K562 (cell line): ENCODE measurements around the gene ZMYND8. TPM values are rescaled to one million over a fixed set of nuclear protein-coding genes. Genes with fewer than 3 reads are reported as not detected.

Experiments used
- ATAC-seq: fragments of 200-7000 bp; cut with Tn5 transposase; 3 replicates; pipeline ENCODE4 v1.9.1; 2020; ENCODE audit warnings: moderate library complexity
- BruUV-seq: library from RNA; stranded (reverse); fragments of 400-500 nt; replicated peaks from 2 replicates; lab custom pipeline; 2021; lab: Mats Ljungman, UMichigan
- CTCF ChIA-PET: fragments of 300-600 bp; formaldehyde crosslinking; extraction: SDS; loops from one replicate; lab custom pipeline; 2021; ENCODE audit warnings: low intra/inter-chr PET ratio; lab: Yijun Ruan, JAX
- POLR2A ChIA-PET: fragments of 300-600, 350-650 bp; sonication (Branson Sonifier 250); formaldehyde crosslinking; extraction: SDS; loops from one replicate; lab custom pipeline; 2021; ENCODE audit warnings: antibody characterized with exemption, inconsistent platforms; lab: Yijun Ruan, JAX
- DNase-seq, 4 experiments: peaks; one replicate each; pipeline versions ENCODE4 v3.0.0 to v3.0.0-alpha.2; 2011 to 2018; ENCODE audit warnings: low spot score in 3 of 4, mixed read lengths in 3 of 4; ENCODE audit errors: extremely low read depth in 1 of 4
- FAIRE-seq: peaks from 2 replicates; lab custom pipeline; 2011; peaks lifted over from hg19 to GRCh38; lab: Jason Lieb, UNC
- H2AFZ ChIP-seq: 2 replicates; pipeline ENCODE4 v1.6.0; 2011; ENCODE audit warnings: low read depth, low read length, control low read depth, inconsistent platforms
- H3K27ac ChIP-seq: fragments of 200-600 bp; 3 replicates; pipeline ENCODE4 v1.8.0; 2011; ENCODE audit warnings: low read depth, mild to moderate bottlenecking, control low read depth, inconsistent platforms, low read length, moderate library complexity, mixed read lengths; ENCODE audit errors: extremely low read depth
- H3K27me3 ChIP-seq, 2 experiments: fragments of 300-600 bp in 1 of 2; 2 replicates in 1 of 2; 3 replicates in 1 of 2; pipeline versions ENCODE4 v1.6.0 to v1.8.0; 2011; ENCODE audit warnings: inconsistent platforms in 2 of 2, low read length in 2 of 2, mild to moderate bottlenecking in 1 of 2, mixed read lengths in 1 of 2, moderate library complexity in 1 of 2; ENCODE audit not compliant: control insufficient read depth in 2 of 2, insufficient read depth in 2 of 2
- H3K36me3 ChIP-seq: fragments of 300-600 bp; 3 replicates; pipeline ENCODE4 v1.8.0; 2011; ENCODE audit warnings: mild to moderate bottlenecking, low read length, inconsistent platforms; ENCODE audit not compliant: control insufficient read depth, insufficient read depth
- H3K4me1 ChIP-seq, 2 experiments: fragments of 200-600 bp in 1 of 2; replicated peaks in 1 of 2; 2 replicates in 1 of 2; 3 replicates in 1 of 2; pipeline versions ENCODE4 v1.5.1 to v1.8.0; 2011; ENCODE audit warnings: inconsistent platforms in 2 of 2, low read length in 2 of 2, mild to moderate bottlenecking in 1 of 2, mixed read lengths in 1 of 2, moderate library complexity in 1 of 2; ENCODE audit not compliant: control insufficient read depth in 2 of 2, insufficient read depth in 2 of 2
- H3K4me2 ChIP-seq: 2 replicates; pipeline ENCODE4 v1.6.1; 2011; ENCODE audit warnings: low read length, control low read depth, inconsistent platforms, mixed read lengths; ENCODE audit not compliant: insufficient read depth
- H3K4me3 ChIP-seq: fragments of 200-600 bp; sonication (generic), shearing (Covaris generic); 2 replicates; pipeline ENCODE4 v1.5.1; 2016; ENCODE audit warnings: control low read depth, inconsistent platforms
- H3K79me2 ChIP-seq: fragments of 200-600 bp; 3 replicates; pipeline ENCODE4 v1.8.0; 2011; ENCODE audit warnings: low read length, inconsistent platforms; ENCODE audit not compliant: control insufficient read depth, insufficient read depth
- H3K9ac ChIP-seq, 2 experiments: 2 replicates each; pipeline versions ENCODE4 v1.6.0 to v1.6.1; 2011; ENCODE audit warnings: low read depth in 2 of 2, low read length in 2 of 2, control low read depth in 1 of 2, inconsistent platforms in 1 of 2, mild to moderate bottlenecking in 1 of 2, mixed read lengths in 1 of 2; ENCODE audit not compliant: insufficient read depth in 1 of 2
- H3K9me1 ChIP-seq: one replicate; pipeline ENCODE4 v1.6.0; 2011; ENCODE audit warnings: inconsistent platforms, mild to moderate bottlenecking, low read length, moderate library complexity; ENCODE audit not compliant: control insufficient read depth, insufficient read depth
- H3K9me3 ChIP-seq: replicated peaks from 2 replicates; pipeline ENCODE4 v1.5.1; 2011; ENCODE audit warnings: low read depth, low read length, inconsistent platforms; ENCODE audit not compliant: control insufficient read depth, insufficient read depth
- H4K20me1 ChIP-seq: replicated peaks from 2 replicates; pipeline ENCODE4 v1.6.1; 2011; ENCODE audit warnings: low read length, inconsistent platforms, mixed read lengths; ENCODE audit not compliant: control insufficient read depth, insufficient read depth
- EWSR1 ChIP-seq: fragments of 450-650 bp; IDR thresholded peaks from 2 replicates; pipeline ENCODE4 v1.6.1; 2018; ENCODE audit warnings: borderline replicate concordance, mild to moderate bottlenecking, low read depth, moderate library complexity; ENCODE audit not compliant: partially characterized antibody
- RBM22 ChIP-seq: fragments of 200-400 bp; formaldehyde crosslinking; IDR thresholded peaks from 2 replicates; pipeline ENCODE4 v1.6.1; 2018; ENCODE audit warnings: low read length, low read depth; ENCODE audit not compliant: poor library complexity, severe bottlenecking
- TEAD1 ChIP-seq, 2 experiments: fragments of 450-650 bp in 1 of 2; sonication (generic) in 1 of 2; formaldehyde crosslinking; IDR thresholded peaks; 2 replicates each; pipeline versions ENCODE4 v1.4.0 to v1.8.0; 2020 to 2022; ENCODE audit warnings: mild to moderate bottlenecking in 2 of 2, missing genetic modification reagents in 1 of 2
- ZBTB11 ChIP-seq, 3 experiments: fragments of 200-800 bp in 1 of 3; fragments of 250-450 bp in 1 of 3; fragments of 450-650 bp in 1 of 3; sonication (Bioruptor Pico) in 1 of 3; sonication (Bioruptor generic) in 1 of 3; formaldehyde crosslinking in 1 of 3; IDR thresholded peaks; 2 replicates each; pipeline versions ENCODE4 v1.6.1 to v1.8.0; 2016 to 2022; ENCODE audit warnings: mild to moderate bottlenecking in 2 of 3, missing genetic modification characterization in 2 of 3, missing compliant biosample characterization in 1 of 3, moderate library complexity in 1 of 3
- WGBS: fragments of 100-300 bp; shearing (Covaris generic); methylation state at CpG from one replicate; pipeline ENCODE4 v1.1.6; 2016; ENCODE audit warnings: low coverage, mixed read lengths; ENCODE audit not compliant: insufficient coverage; ENCODE audit errors: missing lambda C conversion rate; 5-methylcytosine and 5-hydroxymethylcytosine counted together
- in situ Hi-C: fragments of 300-500 bp; cut with MboI; formaldehyde crosslinking; loops from 4 replicates; pipeline ENCODE4 v1.15.0; 2018; ENCODE audit warnings: inconsistent platforms, mixed read lengths
- intact Hi-C: fragments of 100-400 bp; cut with micrococcal nuclease; formaldehyde crosslinking; loops from 2 replicates; pipeline ENCODE4 v1.14.2; 2022
- polyA plus RNA-seq, 8 experiments: library from polyadenylated mRNA; depleted of rRNA in 4 of 8; stranded (reverse) in 5 of 8; unstranded in 3 of 8; fragments of >200 nt; fragmentation: Nextera tagmentation in 2 of 8; fragmentation: Illumina TruSeq in 1 of 8; extraction: Ambion mirVana in 2 of 8; extraction: Trizol in 1 of 8; gene quantifications; 2 replicates each; pipeline versions ENCODE4 v1.2.1 to v1.2.3, GENCODE V29; 2011 to 2014; ENCODE audit warnings: inconsistent platforms in 1 of 8, missing spikeins in 1 of 8
- total RNA-seq, 7 experiments: library from RNA; depleted of rRNA in 6 of 7; stranded (reverse); fragments of >200 nt in 6 of 7; fragmentation: Illumina TruSeq in 2 of 7; extraction: Trizol in 2 of 7; gene quantifications; 2 replicates each; pipeline versions ENCODE4 v1.2.1 to v1.2.3, GENCODE V29; 2011 to 2021; ENCODE audit warnings: low replicate concordance in 1 of 7

Gene ZMYND8
- total and polyA plus RNA-seq, 9 of the 15 experiments (the other 6 are each of a cell fraction or from before 2014, with no cell fraction given) = 31.8 to 148 (median 71.9) TPM

GRCh38 chr20:47266847-47267515 is 89.5 kb downstream of the ZMYND8 start:
- peaks cover 48% of the 10 kb centered on the region for H4K20me1 ChIP-seq
- no peaks in the 10 kb centered on the region for H3K4me1 ChIP-seq
- H3K4me2 ChIP-seq = no peak overlapping the region
- no peak overlapping the region for H3K4me3 ChIP-seq
- peak; percentile 59 for TF ChIP-seq RBM22
- no peak for TF ChIP-seq TEAD1 (CRISPR knock-in tag; IDR thresholded peaks at IDR 0.05)
- peak; percentile 7 for TF ChIP-seq EWSR1
- TF ChIP-seq ZBTB11 (CRISPR knock-in tag; IDR thresholded peaks at IDR 0.05) = peak in 1 of 3 experiments; percentile 62; a peak in 2 of 6 replicates
- no peak for DNase-seq
- intact Hi-C loops = no loop called here
- in situ Hi-C loops = no loop called here
- BruUV-seq = no TSS peak
- H3K9me1 ChIP-seq = peaks cover 3% of the 10 kb centered on the region
- no peaks in the 10 kb centered on the region for H3K27me3 ChIP-seq
- CTCF ChIA-PET = interaction anchor here (0.7 kb wide), 1 partner anchor 77 kb away, joined by 4 read pairs; no protein-coding TSS in a partner anchor
- peaks cover 92% of the 10 kb centered on the region for H3K79me2 ChIP-seq
- H3K27ac ChIP-seq = no peak overlapping the region
- FAIRE-seq = no peak
- peaks cover 91% of the 10 kb centered on the region for H3K36me3 ChIP-seq
- no peak for ATAC-seq
- WGBS = 90% methylated on average over 7 of the region's 7 CpGs
- no peak overlapping the region for H2AFZ ChIP-seq
- POLR2A ChIA-PET = no interaction called here
- no peak overlapping the region for H3K9ac ChIP-seq
- H3K9me3 ChIP-seq = no peaks in the 10 kb centered on the region
